BE2C (cell line): Measurements from ENCODE around the gene ATP11A.

Experiments
- DNase-seq: peaks from one replicate; pipeline ENCODE4 v3.0.0-alpha.2; 2020
- H3K27me3 ChIP-seq: fragments of 250-450 bp; sonication (Bioruptor Pico); 2 replicates; pipeline ENCODE4 v1.5.1; 2020; ENCODE audit warnings: mild to moderate bottlenecking
- H3K36me3 ChIP-seq: fragments of 250-450 bp; sonication (Bioruptor Pico); 2 replicates; pipeline ENCODE4 v1.5.1; 2020; ENCODE audit warnings: mild to moderate bottlenecking
- H3K4me1 ChIP-seq: fragments of 250-450 bp; sonication (Bioruptor Pico); 2 replicates; pipeline ENCODE4 v1.5.1; 2020
- H3K4me3 ChIP-seq: 2 replicates; pipeline ENCODE4 v1.5.1; 2011; ENCODE audit warnings: low read depth, low read length
- H3K9me3 ChIP-seq: fragments of 250-450 bp; sonication (Bioruptor Pico); 2 replicates; pipeline ENCODE4 v1.5.1; 2020
- TF ChIP-seq, protein P1 (sequence below): IDR thresholded peaks from 2 replicates; pipeline ENCODE4 v1.5.1; 2012; ENCODE audit warnings: mild to moderate bottlenecking, low read depth, low read length

ATP11A gene

DNA sequence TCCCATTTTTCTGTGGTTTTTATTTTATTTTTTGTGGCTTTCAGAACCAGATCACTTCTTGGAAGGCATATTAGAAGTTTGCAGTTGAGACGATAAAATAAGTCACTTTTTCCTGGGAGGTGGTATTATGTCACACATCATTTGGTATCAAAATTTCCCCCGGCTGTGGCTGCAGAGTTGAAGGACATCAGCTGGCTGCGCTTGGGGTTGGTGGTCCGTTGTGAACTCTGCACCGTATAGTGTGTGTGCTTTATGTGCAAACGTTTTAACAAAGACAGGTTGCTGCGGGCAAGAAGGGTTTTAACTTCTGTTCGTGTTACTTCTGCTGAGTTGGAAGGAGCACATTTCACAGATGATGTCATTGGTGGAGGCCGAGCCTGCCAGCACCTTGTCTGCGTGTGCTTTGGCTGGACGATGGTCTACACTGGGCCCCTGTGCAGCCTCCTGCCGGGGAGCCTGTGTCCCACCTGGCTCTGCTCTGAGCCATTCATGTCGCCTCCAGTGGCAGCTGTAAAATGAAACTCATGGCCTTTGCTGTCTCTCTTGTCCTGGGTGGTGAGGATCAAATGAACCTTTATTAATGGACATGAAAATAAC is 9.6 kb downstream of the ATP11A start:
- H3K4me3 ChIP-seq, result no peak overlapping the region
- H3K36me3 ChIP-seq, result no peaks in the 10 kb centered on the region; the same call in 1 of the 2 replicates
- no peaks in the 10 kb centered on the region for H3K27me3 ChIP-seq
- TF ChIP-seq, protein P1, sequence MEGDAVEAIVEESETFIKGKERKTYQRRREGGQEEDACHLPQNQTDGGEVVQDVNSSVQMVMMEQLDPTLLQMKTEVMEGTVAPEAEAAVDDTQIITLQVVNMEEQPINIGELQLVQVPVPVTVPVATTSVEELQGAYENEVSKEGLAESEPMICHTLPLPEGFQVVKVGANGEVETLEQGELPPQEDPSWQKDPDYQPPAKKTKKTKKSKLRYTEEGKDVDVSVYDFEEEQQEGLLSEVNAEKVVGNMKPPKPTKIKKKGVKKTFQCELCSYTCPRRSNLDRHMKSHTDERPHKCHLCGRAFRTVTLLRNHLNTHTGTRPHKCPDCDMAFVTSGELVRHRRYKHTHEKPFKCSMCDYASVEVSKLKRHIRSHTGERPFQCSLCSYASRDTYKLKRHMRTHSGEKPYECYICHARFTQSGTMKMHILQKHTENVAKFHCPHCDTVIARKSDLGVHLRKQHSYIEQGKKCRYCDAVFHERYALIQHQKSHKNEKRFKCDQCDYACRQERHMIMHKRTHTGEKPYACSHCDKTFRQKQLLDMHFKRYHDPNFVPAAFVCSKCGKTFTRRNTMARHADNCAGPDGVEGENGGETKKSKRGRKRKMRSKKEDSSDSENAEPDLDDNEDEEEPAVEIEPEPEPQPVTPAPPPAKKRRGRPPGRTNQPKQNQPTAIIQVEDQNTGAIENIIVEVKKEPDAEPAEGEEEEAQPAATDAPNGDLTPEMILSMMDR, result no peak
- no peak for DNase-seq
- H3K9me3 ChIP-seq, result no peaks in the 10 kb centered on the region
- peaks cover 9% of the 10 kb centered on the region for H3K4me1 ChIP-seq

DNA sequence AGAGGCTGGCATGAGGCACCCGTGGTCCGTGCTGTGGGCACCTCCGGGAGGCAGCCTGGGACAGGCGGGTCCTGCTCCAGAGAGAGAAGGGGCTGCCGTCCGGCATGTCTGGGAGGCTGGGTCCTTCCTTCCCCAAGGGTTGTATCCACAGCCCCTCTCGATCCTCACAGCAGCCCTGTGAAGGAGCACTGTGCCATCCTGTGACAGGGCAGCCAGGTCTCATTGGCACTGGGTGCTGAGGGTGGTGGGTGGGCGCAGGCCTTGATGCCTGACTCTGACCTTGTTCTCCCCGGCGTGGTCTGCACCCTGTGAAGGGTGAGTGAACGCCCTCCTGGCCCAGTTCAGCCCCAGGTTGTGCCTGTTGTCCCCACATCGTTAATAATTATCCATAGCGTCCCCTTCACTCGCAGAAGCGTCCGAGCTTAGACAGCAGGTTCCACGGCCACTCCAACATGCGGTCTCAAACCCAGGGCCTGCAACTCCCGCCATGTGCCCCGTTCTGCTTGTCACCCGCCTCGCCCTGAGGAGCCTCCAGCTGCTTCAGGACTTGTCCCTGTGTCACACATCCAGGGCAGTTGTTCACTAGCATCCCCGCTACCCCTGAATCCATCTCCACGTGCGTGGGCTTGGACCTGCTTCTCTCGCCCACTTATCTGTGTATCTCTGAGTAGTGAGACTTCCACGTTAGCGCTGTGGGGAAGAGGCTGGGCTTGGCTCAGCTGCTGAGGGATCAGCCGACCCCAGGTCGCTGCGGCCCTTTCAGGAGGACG is 10.6 kb downstream of the ATP11A start:
- Histone ChIP-seq H3K27me3 (no peaks in the 10 kb centered on the region), H3K9me3 (no peaks in the 10 kb centered on the region), H3K36me3 (no peaks in the 10 kb centered on the region; the same call in 1 of the 2 replicates), H3K4me1 (peaks cover 13% of the 10 kb centered on the region), H3K4me3 (no peak overlapping the region)
- DNase-seq, result no peak
- TF ChIP-seq, protein P1, result no peak

DNA sequence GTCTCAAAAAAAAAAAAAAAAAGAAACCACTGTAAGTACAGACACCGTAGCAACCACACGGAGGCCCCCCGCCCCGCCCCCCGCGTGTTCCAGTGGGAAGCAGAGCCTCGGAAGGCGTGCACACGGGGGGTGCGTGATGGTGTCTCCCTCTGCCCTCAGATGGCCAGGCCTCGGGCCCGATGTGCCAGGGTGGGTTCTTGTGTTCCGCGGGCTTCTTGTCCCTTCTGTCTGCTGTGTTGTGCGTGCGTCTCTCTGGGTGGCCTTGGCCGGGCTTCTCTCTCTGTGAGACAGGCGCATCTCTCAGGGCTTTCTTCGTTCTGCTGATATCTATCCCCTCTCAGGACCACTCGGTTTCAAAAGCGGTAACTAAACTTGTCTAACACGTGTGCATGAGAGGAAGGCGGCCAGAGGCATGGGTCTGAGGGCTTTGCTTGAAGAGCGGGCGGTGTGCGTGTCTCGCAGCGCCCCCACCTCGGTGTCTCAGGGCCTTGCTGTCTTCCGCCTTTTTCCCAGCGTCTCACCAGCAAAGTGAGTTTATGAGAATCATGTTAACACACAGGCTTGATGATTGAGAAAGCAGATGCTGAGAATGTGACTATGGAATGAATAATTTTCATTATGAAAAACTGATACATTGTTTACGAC is 12.6 kb downstream of the ATP11A start:
- TF ChIP-seq, protein P1, result no peak
- Histone ChIP-seq H3K36me3 (no peaks in the 10 kb centered on the region; the same call in 1 of the 2 replicates), H3K4me1 (peaks cover 13% of the 10 kb centered on the region), H3K9me3 (no peaks in the 10 kb centered on the region), H3K27me3 (no peaks in the 10 kb centered on the region), H3K4me3 (no peak overlapping the region)
- DNase-seq, result no peak

DNA sequence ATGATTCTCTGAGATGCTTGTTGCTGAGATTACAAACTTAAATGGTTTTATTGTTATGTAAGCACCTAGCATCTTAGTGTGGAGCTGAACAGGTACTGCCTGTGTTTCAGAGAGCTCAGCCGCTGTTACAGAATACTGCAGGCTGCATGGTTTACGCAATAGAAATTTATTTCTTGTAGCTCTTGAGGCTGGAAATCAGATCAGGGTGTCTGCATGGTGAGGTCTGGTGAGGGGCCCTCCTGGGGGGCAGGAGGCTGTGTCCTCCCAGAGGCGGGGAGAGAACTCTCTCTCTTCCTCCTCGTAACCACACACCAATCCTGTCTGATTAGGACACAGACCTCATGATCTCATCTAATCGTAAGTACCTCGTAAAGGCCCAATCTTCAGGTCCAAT is 13.1 kb downstream of the ATP11A start:
- Histone ChIP-seq H3K9me3 (no peaks in the 10 kb centered on the region), H3K27me3 (no peaks in the 10 kb centered on the region), H3K36me3 (no peaks in the 10 kb centered on the region; the same call in 1 of the 2 replicates), H3K4me3 (no peak overlapping the region), H3K4me1 (peaks cover 13% of the 10 kb centered on the region)
- TF ChIP-seq, protein P1, result no peak
- no peak for DNase-seq

DNA sequence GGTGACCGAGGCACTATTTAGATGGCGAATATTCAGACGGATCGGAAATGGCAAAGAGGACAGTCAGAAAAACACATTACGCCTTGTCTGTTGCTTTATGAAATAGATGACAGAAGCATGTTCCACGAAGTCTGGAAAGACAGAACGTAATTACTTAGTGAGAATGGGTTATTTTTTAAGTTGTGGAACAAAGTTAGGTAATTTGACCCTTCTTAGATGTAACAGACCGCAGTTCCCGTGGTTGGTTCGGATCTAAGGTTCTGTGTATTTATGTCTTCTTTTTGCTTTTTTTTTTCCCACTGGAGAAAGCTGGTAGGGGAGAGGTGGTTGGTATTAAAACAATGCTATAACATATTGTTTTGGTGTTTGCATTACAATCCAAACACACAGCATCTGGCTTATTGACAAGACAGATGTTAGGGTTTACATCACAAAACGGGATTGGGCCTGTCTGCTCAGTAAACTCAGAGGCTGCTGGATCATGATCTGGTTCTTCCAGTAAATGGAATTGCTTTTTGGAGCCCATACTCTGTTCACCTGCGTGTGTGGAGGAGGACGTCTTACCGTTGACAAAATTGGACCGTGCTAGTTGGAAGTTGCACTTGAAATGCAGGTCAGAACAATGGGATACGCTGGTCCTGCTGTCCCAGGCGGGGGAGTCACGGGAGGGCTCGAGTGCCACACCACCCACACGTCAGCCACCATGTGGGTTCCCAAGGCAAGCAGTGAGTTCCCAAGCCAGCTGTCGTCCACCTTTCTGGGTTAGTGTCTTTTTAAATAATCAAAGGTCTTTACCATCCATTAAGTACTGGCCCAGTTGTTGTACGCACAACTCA is 13.8 kb downstream of the ATP11A start:
- no peak for DNase-seq
- H3K4me1 ChIP-seq, result peaks cover 13% of the 10 kb centered on the region
- TF ChIP-seq, protein P1, result no peak

More for the DNA sequence above, 13.8 kb downstream of the ATP11A start:
- H3K36me3 ChIP-seq, result no peaks in the 10 kb centered on the region; the same call in 1 of the 2 replicates
- H3K4me3 ChIP-seq, result no peak overlapping the region
- H3K9me3 ChIP-seq, result no peaks in the 10 kb centered on the region
- no peaks in the 10 kb centered on the region for H3K27me3 ChIP-seq
